DOHH2 (cell line): Measurements from ENCODE around the gene INTS3.
A peak's percentile ranks its signal among the peaks of the same experiment; 100 is the strongest.
"Not testable (repeated sequence)": the region's sequence is repeated elsewhere in the genome, so short reads cannot be mapped to it uniquely, and the experiment has no call there.

Experiments used
- H3F3A ChIP-seq: fragments of 200-600 bp; sonication (generic), shearing (Covaris generic); 2 replicates; pipeline ENCODE4 v1.6.0; 2016; ENCODE audit warnings: antibody characterized with exemption, mild to moderate bottlenecking; ENCODE audit not compliant: control insufficient read depth, insufficient read depth
- H3K27ac ChIP-seq: fragments of 200-600 bp; sonication (generic); 2 replicates; pipeline ENCODE4 v1.5.1; 2014; ENCODE audit warnings: low read depth, mild to moderate bottlenecking, low read length, moderate library complexity
- H3K27me3 ChIP-seq: fragments of 200-600 bp; sonication (generic); 2 replicates; pipeline ENCODE4 v1.6.1; 2014; ENCODE audit warnings: mild to moderate bottlenecking, low read length, mixed read lengths; ENCODE audit not compliant: control insufficient read depth
- H3K36me3 ChIP-seq: fragments of 200-600 bp; sonication (generic); 2 replicates; pipeline ENCODE4 v1.6.1; 2014; ENCODE audit warnings: mild to moderate bottlenecking, low read length, moderate library complexity, mixed read lengths; ENCODE audit not compliant: control insufficient read depth
- H3K4me1 ChIP-seq: fragments of 200-600 bp; sonication (generic); 2 replicates; pipeline ENCODE4 v1.6.1; 2014; ENCODE audit warnings: mild to moderate bottlenecking, low read length, mixed read lengths; ENCODE audit not compliant: control insufficient read depth
- H3K4me2 ChIP-seq: fragments of 200-600 bp; sonication (generic); 2 replicates; pipeline ENCODE4 v1.6.0; 2014; ENCODE audit warnings: mild to moderate bottlenecking, low read length, moderate library complexity
- H3K4me3 ChIP-seq: fragments of 200-600 bp; sonication (generic); 2 replicates; pipeline ENCODE4 v1.5.1; 2014; ENCODE audit warnings: mild to moderate bottlenecking, low read length, mixed read lengths
- H3K79me2 ChIP-seq: fragments of 200-600 bp; sonication (generic); 2 replicates; pipeline ENCODE4 v1.6.1; 2014; ENCODE audit warnings: mild to moderate bottlenecking, low read length, mixed read lengths; ENCODE audit not compliant: control insufficient read depth
- H3K9me2 ChIP-seq: fragments of 200-600 bp; sonication (generic); replicated peaks from 2 replicates; pipeline ENCODE4 v1.6.1; 2014; ENCODE audit warnings: mild to moderate bottlenecking, low read length, mixed read lengths; ENCODE audit not compliant: control insufficient read depth
- H3K9me3 ChIP-seq: fragments of 200-600 bp; sonication (generic); 2 replicates; pipeline ENCODE4 v1.6.1; 2014; ENCODE audit warnings: antibody characterized with exemption, low read length, mixed read lengths; ENCODE audit not compliant: control insufficient read depth, insufficient read depth
- H4K20me1 ChIP-seq: fragments of 200-600 bp; sonication (generic); 2 replicates; pipeline ENCODE4 v1.6.0; 2014; ENCODE audit warnings: low read depth, mild to moderate bottlenecking, antibody characterized with exemption, low read length, moderate library complexity; ENCODE audit not compliant: control insufficient read depth, insufficient read depth
- EZH2phosphoT487 ChIP-seq: fragments of 200-600 bp; sonication (generic); IDR thresholded peaks from 2 replicates; pipeline ENCODE4 v1.6.1; 2017; ENCODE audit warnings: borderline replicate concordance, mild to moderate bottlenecking, antibody characterized with exemption, low read length, moderate library complexity, mixed read lengths
- TF ChIP-seq, protein P1 (sequence below): fragments of 200-600 bp; sonication (generic); IDR thresholded peaks from one replicate; pipeline ENCODE4 v1.5.1; 2014; ENCODE audit warnings: antibody characterized with exemption, mild to moderate bottlenecking, low read depth, low read length; ENCODE audit not compliant: poor library complexity, severe bottlenecking

The INTS3 gene

DNA sequence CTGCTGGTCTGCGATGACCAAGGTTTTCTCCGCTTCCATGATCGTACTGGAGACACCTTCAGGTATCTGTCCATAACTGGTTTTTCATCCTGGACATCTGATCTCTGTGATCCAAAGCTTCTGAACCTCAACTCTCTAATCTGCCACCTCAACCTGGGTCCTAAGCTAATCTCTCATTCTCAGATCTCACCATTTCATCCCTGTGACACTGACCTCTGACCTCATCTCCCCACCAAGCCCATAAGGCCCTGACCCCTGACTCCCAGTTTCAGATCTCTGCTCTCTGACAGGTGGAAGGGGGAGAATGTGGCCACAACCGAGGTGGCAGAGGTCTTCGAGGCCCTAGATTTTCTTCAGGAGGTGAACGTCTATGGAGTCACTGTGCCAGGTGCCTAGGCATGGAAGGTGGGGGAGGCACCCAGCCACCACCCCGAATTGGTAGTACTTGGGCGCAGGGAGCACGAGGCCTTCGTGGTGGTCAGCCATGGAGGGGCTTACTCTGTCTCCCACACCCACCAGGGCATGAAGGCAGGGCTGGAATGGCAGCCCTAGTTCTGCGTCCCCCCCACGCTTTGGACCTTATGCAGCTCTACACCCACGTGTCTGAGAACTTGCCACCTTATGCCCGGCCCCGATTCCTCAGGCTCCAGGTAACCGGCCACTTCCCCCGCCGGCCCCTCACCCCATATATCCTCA is 51.1 kb downstream of the INTS3 start:
- Histone ChIP-seq H4K20me1 (no peaks in the 10 kb centered on the region), H3K27me3 (no peaks in the 10 kb centered on the region), H3K27ac (no peak overlapping the region), H3F3A (peaks cover 8% of the 10 kb centered on the region; the same call in 1 of the 2 replicates), H3K9me2 (no peaks in the 10 kb centered on the region), H3K9me3 (no peaks in the 10 kb centered on the region), H3K36me3 (peaks cover 6% of the 10 kb centered on the region), H3K4me2 (no peak overlapping the region), H3K4me3 (no peak overlapping the region), H3K79me2 (no peaks in the 10 kb centered on the region), H3K4me1 (peaks cover 24% of the 10 kb centered on the region)
- TF ChIP-seq, protein P1, sequence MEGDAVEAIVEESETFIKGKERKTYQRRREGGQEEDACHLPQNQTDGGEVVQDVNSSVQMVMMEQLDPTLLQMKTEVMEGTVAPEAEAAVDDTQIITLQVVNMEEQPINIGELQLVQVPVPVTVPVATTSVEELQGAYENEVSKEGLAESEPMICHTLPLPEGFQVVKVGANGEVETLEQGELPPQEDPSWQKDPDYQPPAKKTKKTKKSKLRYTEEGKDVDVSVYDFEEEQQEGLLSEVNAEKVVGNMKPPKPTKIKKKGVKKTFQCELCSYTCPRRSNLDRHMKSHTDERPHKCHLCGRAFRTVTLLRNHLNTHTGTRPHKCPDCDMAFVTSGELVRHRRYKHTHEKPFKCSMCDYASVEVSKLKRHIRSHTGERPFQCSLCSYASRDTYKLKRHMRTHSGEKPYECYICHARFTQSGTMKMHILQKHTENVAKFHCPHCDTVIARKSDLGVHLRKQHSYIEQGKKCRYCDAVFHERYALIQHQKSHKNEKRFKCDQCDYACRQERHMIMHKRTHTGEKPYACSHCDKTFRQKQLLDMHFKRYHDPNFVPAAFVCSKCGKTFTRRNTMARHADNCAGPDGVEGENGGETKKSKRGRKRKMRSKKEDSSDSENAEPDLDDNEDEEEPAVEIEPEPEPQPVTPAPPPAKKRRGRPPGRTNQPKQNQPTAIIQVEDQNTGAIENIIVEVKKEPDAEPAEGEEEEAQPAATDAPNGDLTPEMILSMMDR: no peak
- TF ChIP-seq EZH2phosphoT487: no peak

DNA sequence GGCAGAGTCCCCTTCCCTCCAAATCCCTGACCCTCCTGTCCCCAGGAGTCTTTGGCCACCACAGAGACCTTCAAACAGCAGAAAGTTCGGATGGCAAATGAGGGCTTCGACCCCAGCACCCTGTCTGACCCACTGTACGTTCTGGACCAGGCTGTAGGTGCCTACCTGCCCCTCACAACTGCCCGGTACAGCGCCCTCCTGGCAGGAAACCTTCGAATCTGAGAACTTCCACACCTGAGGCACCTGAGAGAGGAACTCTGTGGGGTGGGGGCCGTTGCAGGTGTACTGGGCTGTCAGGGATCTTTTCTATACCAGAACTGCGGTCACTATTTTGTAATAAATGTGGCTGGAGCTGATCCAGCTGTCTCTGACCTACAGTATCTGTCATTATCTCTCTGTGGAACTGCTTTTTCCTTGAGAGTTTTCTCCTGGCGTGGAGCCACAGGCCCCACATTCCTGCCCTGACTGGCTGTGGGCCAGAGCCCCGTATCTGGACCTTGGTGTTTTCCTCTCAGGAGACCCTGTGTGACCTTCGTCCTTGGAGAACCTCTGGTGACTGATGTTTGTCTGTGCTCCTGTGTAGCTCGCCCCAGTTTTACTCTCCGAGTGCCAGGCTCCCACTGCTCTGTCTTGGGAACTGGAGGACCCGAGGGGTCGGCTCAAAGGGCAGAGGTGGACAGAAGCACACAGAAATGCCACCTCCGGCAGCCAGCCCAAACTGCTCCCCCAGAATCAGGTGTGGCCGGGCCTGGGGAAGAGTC is 52.1 kb downstream of the INTS3 start:
- Histone ChIP-seq H3K27me3 (no peaks in the 10 kb centered on the region), H3F3A (no peaks in the 10 kb centered on the region), H3K9me2 (no peaks in the 10 kb centered on the region), H4K20me1 (no peaks in the 10 kb centered on the region), H3K79me2 (no peaks in the 10 kb centered on the region), H3K9me3 (no peaks in the 10 kb centered on the region), H3K4me1 (peaks cover 23% of the 10 kb centered on the region), H3K4me3 (no peak overlapping the region), H3K36me3 (no peaks in the 10 kb centered on the region), H3K27ac (no peak overlapping the region), H3K4me2 (no peak overlapping the region)
- TF ChIP-seq EZH2phosphoT487: no peak
- TF ChIP-seq, protein P1: no peak

DNA sequence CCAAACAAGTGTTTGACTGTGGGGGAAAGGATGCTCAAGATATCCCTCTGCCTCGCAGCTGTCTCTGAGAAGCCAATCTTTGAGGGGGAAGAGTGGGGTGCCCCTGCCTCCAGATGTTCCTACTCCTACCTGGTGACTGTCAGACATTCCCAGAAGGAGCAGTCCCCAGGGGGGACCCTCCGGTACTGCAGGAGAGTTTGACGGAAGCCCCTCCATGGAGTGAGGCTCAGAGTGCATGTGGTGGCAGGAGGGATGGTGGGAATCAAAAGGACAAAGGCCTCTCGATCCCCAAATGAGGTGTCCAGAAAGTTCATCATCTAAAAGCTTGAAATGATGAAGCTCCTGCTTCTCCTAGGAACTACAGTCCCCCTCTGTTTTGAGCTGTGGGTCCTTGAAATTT is 52.7 kb downstream of the INTS3 start:
- Histone ChIP-seq H3K9me3 (no peaks in the 10 kb centered on the region), H3F3A (peaks cover 5% of the 10 kb centered on the region; the same call in 1 of the 2 replicates), H3K27me3 (no peaks in the 10 kb centered on the region), H3K79me2 (no peaks in the 10 kb centered on the region), H4K20me1 (no peaks in the 10 kb centered on the region), H3K4me1 (peaks cover 23% of the 10 kb centered on the region), H3K4me2 (no peak overlapping the region), H3K4me3 (no peak overlapping the region), H3K9me2 (no peaks in the 10 kb centered on the region), H3K36me3 (no peaks in the 10 kb centered on the region), H3K27ac (no peak overlapping the region)
- TF ChIP-seq, protein P1: no peak
- TF ChIP-seq EZH2phosphoT487: no peak

DNA sequence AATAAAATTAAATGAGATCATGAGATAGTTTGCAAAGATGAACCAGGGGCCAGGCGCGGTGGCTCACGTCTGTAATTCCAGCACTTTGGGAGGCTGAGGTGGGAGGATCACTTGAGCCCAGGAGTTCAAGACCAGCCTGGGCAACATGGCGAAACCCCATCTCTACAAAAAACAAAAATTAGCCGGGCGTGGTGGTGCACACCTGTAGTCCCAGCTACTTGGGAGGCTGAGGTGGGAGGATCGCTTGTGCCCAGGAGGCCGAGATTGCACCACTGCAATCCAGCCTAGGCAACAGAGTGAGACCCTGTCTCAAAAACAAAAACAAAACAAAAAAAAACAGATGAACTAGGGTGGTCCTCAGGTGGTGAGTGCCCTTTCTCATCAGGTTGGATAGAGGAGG is 54.8 kb downstream of the INTS3 start:
- H3K27ac ChIP-seq: 0 out of 2 replicates have a peak overlapping the region, but pooled peaks have one; percentile 53
- not testable (repeated sequence) for H3K36me3 ChIP-seq, H3F3A ChIP-seq, H3K9me3 ChIP-seq, H3K79me2 ChIP-seq, H3K27me3 ChIP-seq, H4K20me1 ChIP-seq, H3K9me2 ChIP-seq
- peak overlapping the region; percentile 66 for H3K4me2 ChIP-seq
- peak overlapping the region; percentile 74 for H3K4me3 ChIP-seq
- H3K4me1 ChIP-seq: peaks cover 16% of the 10 kb centered on the region
